HG03558 (cell line): ENCODE results near the gene RHCE.
"Not testable (repeated sequence)": the region's sequence is repeated elsewhere in the genome, so short reads cannot be mapped to it uniquely, and the experiment has no call there.

Source experiments
- ATAC-seq: cut with Tn5 transposase; IDR thresholded peaks from one replicate; pipeline ENCODE4 v1.9.1; 2021; ENCODE audit warnings: moderate number of reproducible peaks; ENCODE audit not compliant: unreplicated experiment; ENCODE audit errors: extremely low read depth

RHCE gene

DNA sequence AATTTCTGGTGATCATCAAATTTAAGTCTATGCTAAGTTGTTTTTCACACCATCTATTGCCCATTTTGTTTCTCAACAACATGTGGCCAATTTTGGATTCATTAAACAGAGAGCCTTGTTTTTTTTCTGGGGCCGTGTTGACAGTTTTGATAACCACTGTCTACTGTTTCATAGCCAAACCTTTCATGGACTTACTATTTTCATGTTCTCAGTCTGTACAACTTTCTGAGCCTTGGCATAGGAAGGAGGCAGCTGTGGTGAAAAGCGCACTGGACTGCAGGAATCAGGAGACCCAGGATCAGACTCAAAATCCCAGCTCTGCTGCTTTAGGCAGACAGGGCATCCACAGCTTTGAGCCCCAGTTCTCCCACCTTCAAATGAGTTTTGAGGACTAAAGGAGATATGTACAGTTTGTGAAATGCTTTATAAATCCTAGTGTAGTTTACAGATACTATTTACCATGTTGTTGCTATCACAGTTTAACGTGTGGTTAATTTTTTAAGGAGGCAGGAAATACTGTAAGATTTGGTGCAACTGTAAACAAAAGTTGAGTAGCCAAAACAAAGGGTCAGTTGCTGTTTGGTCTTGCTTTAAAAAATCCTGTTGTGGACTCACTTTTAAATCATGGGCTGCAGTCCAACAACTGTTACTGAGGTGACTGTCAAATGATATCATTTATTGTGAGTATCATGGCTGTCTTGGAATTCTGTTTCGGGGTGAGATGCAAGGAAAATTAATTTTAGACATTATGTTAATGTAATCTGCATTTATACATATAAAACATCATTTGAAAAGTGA, 13.0 kb upstream of the RHCE start:
- no peak for ATAC-seq

DNA sequence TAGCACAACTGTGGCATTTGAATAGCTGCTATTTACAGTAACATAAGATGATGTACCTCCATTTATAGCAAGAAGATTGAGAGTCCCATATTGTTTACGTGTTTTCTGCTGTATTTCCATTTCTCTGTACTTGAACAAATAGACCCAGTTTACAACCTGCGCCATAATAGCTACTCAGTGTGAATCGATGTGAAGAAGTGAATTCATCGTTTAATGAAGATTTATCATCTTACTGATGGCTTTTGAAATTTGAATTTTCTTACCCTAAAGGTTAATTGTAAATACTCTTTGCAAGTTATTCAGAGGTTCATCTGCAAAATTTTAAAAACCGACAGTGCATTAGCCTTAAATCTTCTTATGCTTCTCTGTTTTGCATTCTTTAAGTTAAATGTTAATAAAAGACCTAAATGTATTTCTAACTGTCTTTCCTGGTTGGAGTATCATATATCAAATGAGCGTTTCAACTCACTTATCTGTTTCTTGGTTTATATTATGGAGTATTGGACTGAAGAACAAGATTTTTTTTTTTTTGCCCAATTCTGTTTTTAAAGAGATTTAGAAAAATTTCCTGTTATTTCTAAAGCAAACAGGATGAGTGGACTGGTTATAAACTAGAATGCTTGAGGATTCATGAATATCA, 12.2 kb upstream of the RHCE start:
- no peak for ATAC-seq

- no peak for ATAC-seq
Observed at GRCh38 chr1:25431955-25432719, 11.5 kb upstream of the RHCE start.

DNA sequence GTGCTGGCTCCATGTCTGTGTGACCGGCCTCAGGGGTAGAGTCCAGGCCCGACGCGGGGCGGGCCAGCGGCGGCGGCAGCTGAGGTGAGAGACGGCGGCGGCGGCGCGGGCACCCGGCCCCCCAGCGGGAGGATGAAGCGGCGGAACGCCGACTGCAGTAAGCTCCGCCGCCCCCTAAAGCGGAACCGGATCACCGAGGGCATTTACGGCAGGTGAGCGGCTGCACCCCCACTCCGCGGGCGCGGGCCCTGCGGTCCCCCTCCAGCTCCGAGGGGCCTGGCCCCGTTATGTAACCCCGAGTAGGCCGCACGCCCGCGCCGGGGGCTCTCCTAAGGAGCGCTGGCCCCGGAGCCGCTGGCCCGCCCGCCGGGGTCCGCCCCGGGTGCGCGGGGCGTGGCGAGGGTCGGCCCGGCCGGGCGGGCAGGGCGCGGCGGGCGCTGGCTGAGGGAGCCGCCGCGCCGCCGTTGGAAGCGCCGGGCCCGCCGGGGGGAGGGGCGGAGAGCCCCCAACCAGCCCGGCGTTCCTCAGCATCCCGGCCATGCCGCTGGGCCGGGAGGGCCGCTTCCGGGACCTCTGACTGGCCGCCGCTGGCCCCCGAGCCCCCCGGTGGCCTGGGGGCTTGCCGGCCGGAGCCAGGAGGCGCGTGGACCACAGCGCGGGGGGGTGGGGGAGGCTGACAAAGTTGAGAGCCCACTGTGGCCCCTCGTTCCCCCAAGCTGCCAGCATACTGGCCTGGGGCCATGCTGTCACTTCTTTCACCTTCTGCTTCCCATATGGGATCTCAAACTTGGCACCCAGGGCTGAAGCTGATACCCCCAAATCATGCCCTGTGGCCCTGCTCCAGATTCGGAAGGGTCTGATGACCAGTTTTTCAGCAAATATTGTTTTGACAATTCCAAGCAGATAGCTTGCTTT, 10.6 kb upstream of the RHCE start:
- no peak for ATAC-seq

DNA sequence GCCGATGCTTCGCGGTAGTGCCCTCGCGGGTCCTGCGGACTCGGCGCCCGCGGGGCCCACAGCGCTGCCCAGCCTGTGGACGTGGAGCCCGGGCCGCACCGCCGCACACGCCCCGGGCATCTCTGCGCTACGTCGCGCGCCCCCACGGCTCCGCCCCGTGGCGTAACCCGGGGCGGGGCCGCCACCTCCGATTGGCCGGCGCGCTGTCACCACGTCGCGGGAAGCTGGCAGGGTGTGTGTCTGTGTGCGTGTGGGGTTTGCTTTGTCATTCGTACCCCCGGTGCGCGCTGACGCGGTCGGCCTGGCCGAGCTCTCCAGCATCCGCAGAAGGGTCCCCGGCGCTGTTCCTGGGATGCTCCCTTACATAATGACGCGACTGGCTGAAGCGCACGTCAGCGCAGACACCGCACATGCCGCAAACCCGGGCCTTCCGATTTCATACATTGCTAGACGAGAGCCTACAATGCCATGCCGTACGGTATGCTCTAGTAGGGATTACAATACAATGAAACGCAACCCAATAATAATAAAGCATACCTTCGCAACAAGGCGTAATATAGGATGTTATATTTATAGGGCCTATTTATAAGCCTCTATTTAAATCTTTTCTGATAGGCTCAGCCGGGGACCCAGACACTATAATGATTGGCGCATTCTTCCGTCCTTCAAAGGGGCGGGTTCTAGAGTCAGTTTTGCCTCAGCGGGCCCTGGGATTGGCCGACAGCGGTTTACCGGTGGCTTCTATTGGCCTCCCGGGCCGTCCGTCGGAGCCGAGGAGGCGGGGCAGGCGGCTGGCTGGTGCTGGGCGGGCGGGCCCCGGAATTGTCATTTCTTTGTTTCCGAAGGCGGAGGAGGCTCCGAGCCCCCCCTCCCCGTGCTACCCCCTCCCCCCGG, 9.7 kb upstream of the RHCE start, which contains the start of gene MACO1:
Gene MACO1 (plus strand): TSS at position 825 of the 894 bp plus-strand sequence. CDS start 202 bp downstream, outside the sequence.
- peak; percentile 50 for ATAC-seq

- ATAC-seq = no peak
Observed at GRCh38 chr1:25428475-25429166, 8.0 kb upstream of the RHCE start.

- ATAC-seq = no peak
Observed at GRCh38 chr1:25427696-25428095, 7.1 kb upstream of the RHCE start.

DNA sequence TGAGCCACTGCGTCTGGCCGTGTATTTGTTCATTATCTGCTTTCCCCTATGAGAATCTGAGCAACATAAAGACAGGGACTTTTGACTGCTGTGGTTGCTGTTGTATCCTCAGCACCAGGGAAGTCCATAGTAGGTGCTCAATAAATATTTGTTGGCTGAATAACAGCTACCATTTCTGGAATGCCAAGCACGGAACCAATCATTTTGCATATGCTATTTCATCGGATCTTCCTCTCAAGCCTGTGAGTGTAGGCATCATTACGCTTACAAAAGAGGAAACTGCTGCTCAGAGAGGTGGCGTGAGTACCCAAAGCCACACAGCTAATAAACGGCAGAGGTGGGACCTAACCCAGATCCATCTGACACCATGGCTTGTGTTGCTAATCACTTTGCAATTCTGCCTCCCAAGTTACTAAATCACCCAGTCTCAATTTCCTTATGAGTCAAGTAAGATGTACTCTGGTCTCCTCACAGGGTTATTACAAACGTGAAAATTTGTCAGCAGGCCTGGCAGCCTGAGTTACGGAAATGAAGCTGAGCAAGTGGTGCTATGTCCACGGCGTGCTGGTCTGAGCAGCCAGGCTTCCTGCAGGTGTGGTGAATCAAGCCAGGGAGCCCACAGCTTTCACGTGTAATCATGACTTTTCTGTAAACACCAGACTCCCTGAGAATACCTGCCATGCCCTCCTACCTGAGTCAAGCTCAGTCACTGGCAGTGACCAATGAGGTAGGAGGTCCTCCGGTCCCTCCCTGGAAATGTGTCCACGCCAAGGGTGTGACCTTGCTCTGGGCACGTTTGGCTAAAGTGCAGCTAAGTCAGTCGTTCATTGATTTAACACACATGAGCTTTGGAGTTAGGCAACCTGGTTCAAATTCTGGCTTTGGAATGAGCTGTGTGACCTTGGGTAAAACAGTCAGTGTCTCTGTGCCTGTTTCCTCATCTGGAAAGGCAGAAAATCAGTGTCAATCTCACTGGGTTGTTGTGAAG, 4.8 kb upstream of the RHCE start:
- ATAC-seq = no peak

- not testable (repeated sequence) for ATAC-seq
Observed at GRCh38 chr1:25423206-25423605, 2.6 kb upstream of the RHCE start.

GRCh38 chr1:25419339-25419738, 1.3 kb downstream of the RHCE start:
- ATAC-seq = not testable (repeated sequence)

DNA sequence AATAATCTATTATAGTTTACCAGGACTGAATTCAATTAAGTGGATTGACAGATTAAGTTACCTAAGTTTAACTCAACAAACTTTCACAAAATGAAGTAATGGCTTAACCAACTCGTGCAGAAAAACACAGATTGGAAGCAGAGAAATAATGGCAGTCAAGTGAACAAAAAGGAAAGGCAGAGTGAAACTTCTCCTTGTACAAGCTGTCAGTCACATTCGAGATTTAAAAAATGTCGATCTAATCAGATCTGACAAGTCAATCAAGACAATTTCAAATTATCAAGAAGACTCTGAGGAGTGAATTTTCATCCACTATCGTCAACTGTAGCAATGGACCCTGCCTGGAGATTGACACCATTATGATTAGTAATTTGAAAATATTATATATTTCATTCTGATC, 3.3 kb downstream of the RHCE start:
- not testable (repeated sequence) for ATAC-seq

DNA sequence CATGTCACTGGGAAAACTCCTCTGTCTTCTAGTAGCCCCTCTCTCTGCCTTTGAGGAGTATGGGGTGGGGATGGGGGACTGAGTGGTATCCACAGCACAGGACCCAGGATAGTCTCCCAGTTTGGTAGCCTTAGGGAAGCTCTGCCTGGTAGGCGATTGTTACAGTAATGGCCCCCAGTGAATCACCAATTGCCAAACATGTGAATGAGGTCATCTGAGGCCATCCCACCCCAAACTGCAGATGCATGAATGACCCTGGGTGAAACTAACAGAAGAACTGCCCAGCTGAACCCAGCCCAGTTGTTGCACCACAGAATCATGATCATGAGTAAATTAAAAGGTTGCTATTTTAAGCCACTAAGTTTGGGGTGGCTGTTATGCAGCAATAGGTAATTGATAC, 6.0 kb downstream of the RHCE start:
- ATAC-seq = not testable (repeated sequence)

DNA sequence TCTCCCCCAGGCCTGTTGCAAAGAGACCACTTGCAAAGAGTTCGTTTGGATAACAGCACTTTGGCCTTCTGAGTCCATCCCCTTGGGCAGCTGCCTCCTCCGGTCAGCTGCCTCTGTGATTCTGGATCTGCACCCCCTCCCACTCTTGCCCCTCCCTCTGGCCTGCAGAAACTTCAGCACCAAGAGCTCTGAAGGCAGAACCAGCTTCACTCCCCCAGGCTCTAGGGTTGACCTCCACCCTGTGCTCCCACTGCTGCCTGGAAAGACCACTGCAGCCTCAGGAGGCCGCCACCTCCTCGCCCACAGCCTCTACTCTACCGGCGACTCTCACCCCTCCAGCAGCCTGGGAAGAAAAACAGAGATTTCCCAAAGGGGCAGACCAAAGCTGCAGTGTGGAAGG, 6.5 kb downstream of the RHCE start:
- ATAC-seq = not testable (repeated sequence)

DNA sequence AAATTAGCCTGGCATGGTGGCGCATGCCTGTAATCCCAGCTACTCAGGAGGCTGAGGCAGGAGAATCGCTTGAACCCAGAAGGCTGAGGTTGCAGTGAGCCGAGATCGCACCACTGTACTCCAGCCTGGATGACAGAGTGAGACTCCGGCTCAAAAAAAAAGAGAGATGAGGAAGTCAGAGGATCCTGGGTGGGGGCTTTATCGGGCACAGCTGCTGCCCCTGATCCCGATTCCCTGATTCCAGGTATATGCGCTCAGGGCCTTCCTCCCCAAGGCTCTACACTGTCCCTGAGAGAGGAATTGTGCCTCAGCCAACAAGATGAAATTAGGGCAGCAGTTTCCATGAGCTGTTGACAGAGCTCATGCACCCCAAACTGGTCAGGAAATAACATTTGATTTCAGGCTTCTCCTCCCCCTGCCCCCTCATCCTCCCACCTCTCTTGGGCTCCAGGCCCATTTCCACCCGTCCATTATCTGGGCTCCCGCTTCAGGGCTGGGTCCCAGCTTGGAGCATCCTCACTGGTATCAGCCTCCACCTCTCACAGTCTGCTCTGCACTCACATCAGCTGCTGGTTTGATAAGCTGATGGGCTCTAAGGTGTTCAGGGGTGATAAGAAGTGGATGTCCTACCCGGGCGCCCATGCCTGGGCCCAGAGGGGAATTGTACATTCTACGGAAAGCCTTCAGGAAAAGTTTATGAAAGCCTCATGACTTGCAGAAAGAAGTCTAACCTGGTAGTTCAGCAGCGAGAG, 7.6 kb downstream of the RHCE start:
- not testable (repeated sequence) for ATAC-seq

DNA sequence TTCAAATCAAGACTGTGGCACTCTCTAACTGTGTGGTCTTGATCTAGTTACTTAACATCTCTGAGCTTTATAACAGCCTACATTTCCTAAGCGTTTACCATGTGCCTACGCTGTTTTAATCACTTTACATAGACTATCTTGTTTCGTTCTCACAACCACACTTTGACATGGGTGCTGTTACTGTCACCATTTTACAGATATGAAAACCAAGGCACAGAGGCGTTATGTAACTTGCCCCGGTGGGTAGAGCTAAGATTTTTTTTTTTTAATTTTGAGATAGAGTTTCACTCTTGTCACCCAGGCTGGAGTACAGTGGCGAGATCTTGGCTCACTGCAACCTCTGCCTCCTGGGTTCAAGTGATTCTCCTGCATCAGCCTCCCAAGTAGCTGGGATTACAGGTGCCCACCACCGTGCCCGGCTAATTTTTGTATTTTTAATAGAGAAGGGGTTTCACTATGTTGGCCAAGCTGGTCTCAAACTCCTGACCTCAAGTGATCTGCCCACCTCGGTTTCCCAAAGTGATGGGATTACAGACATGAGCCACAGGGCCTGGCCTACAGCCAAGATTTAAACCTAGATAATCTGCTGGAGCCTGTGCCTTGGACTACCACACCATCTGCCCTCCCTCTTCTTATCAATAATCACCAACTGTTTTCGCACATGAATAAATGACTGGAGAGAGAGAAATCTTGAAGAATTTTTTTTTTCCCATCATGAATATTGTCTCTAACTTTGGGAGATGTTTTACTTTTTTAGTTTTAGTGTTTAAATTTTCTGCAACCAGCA, 10.8 kb downstream of the RHCE start:
- ATAC-seq = not testable (repeated sequence)
